ENCODE data around the gene C1orf74.

GRCh38 chr1:209772126-209772525 lies 12.2 kb downstream of the C1orf74 start:
- TF ChIP-seq CTCF (IDR thresholded peaks at IDR 0.05) (no peak), POLR2A (IDR thresholded peaks at IDR 0.05) (no peak)

Data from thyroid gland (tissue), 4 donors.